Left lung (tissue), 10 donors: ENCODE results near the gene ILDR2. TPM values are rescaled to one million over a fixed set of nuclear protein-coding genes. Genes with fewer than 3 reads are reported as not detected.

Experiments used
- ATAC-seq: fragments of 200-7000 bp; cut with Tn5 transposase; one replicate; pipeline ENCODE4 v1.9.1; 2020; ENCODE audit warnings: moderate library complexity
- DNase-seq, 4 donors: peaks; one replicate each; pipeline ENCODE4 v3.0.0-alpha.2; 2013 to 2020
- H3K27ac ChIP-seq, 2 donors: fragments of 200-600 bp; sonication (generic) in 1 of 2; one replicate each; pipeline versions ENCODE4 v1.5.0 to v1.8.0; 2020 to 2021
- H3K27me3 ChIP-seq, 2 donors: fragments of 200-600 bp; sonication (generic) in 1 of 2; one replicate each; pipeline versions ENCODE4 v1.5.0 to v1.8.0; 2020 to 2021
- H3K36me3 ChIP-seq, 2 donors: fragments of 200-600 bp; sonication (generic) in 1 of 2; one replicate each; pipeline versions ENCODE4 v1.5.0 to v1.8.0; 2020 to 2021
- H3K4me1 ChIP-seq, 2 donors: fragments of 200-600 bp; one replicate each; pipeline ENCODE4 v1.8.0; 2021
- H3K4me3 ChIP-seq, 2 donors: fragments of 200-600 bp; sonication (generic) in 1 of 2; one replicate each; pipeline versions ENCODE4 v1.5.0 to v1.8.0; 2020 to 2021; ENCODE audit warnings: mild to moderate bottlenecking in 1 of 2
- H3K9me3 ChIP-seq, 2 donors: fragments of 200-600 bp; sonication (generic) in 1 of 2; one replicate each; pipeline versions ENCODE4 v1.5.0 to v1.8.0; 2020 to 2021
- CTCF ChIP-seq, 2 donors: fragments of 200-600 bp; sonication (generic) in 1 of 2; IDR thresholded peaks; one replicate each; pipeline versions ENCODE4 v1.5.0 to v1.8.0; 2021; ENCODE audit warnings: antibody characterized with exemption in 2 of 2
- intact Hi-C, 2 donors: fragments of 100-400 bp; cut with DNase I; formaldehyde crosslinking; loops; one replicate each; pipeline versions ENCODE4 v1.11.2 to v1.14.2; 2022
- polyA plus RNA-seq, 6 donors: library from polyadenylated mRNA; unstranded; fragments of 120-200 nt; gene quantifications; one replicate each; pipeline ENCODE4 v1.2.1, GENCODE V29; 2013; ENCODE audit not compliant: insufficient read length in 6 of 6
- total RNA-seq, 2 donors: library from RNA; stranded (reverse); fragmentation: NEBNext Ultra II Directional; extraction: Animal tissue kit (Norgen Biotek cat#: 25700); gene quantifications; one replicate each; pipeline ENCODE4 v1.2.1, GENCODE V29; 2021
- donor health status: DM: no; HTN: yes; CAD: no.
- donor health status: DM: no; HTN: no; CAD: no.

The ILDR2 gene
- total and polyA plus RNA-seq, 8 donors = 0.36 to 2.1 (median 0.64) TPM

DNA sequence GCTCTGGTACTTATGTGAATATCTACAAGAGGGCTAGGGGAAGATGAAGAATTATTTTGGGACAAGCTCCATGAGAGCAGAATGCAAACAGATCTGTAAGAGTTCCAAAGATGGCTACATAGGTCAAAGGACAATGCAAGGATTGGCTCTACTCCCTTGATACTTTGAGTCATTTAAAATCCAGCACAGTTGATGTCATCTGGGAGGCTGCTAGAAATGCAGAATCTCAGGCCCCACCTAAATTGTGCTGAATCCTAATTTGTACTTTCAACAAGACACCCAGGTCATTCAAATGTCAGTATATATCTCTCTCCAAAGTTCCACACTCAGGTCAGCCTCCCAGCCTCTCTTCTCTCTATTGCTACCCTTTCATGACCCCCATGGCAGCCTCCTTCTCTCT lies 75.6 kb downstream of the ILDR2 start:
- Histone ChIP-seq H3K27ac (no peak overlapping the region), H3K4me1 (no peaks in the 10 kb centered on the region), H3K27me3 (no peaks in the 10 kb centered on the region), H3K36me3 (no peaks in the 10 kb centered on the region), H3K4me3 (no peak overlapping the region), H3K9me3 (peaks cover 0 to 13% of the 10 kb centered on the region in 2 donors)
- ATAC-seq (no peak), DNase-seq (no peak)
- no peak for TF ChIP-seq CTCF (IDR thresholded peaks at IDR 0.05)
- intact Hi-C loops = no loop called here

- Histone ChIP-seq H3K27ac (no peak overlapping the region), H3K36me3 (no peaks in the 10 kb centered on the region), H3K4me3 (no peak overlapping the region), H3K4me1 (no peaks in the 10 kb centered on the region), H3K27me3 (no peaks in the 10 kb centered on the region), H3K9me3 (peaks cover 0 to 13% of the 10 kb centered on the region in 2 donors)
- TF ChIP-seq CTCF (IDR thresholded peaks at IDR 0.05) = no peak
- no peak for DNase-seq
- intact Hi-C loops = no loop called here
- ATAC-seq = no peak
Observed at GRCh38 chr1:166895766-166896165, 79.6 kb downstream of the ILDR2 start.

- H3K27ac ChIP-seq = no peak overlapping the region
- no peaks in the 10 kb centered on the region for H3K9me3 ChIP-seq
- no peaks in the 10 kb centered on the region for H3K4me1 ChIP-seq
- intact Hi-C loops = no loop called here
- ATAC-seq (no peak), DNase-seq (no peak)
- peaks cover 0 to 9% of the 10 kb centered on the region in 2 donors for H3K27me3 ChIP-seq
- no peak overlapping the region for H3K4me3 ChIP-seq
- no peaks in the 10 kb centered on the region for H3K36me3 ChIP-seq
- TF ChIP-seq CTCF (IDR thresholded peaks at IDR 0.05) = no peak
Observed at GRCh38 chr1:166889776-166890175, 85.6 kb downstream of the ILDR2 start.

GRCh38 chr1:166888373-166889111 lies 86.8 kb downstream of the ILDR2 start:
- Histone ChIP-seq H3K4me1 (peaks cover 3 to 7% of the 10 kb centered on the region in 2 donors), H3K27me3 (peaks cover 7 to 22% of the 10 kb centered on the region in 2 donors), H3K4me3 (no peak overlapping the region), H3K27ac (no peak overlapping the region), H3K9me3 (no peaks in the 10 kb centered on the region), H3K36me3 (no peaks in the 10 kb centered on the region)
- ATAC-seq = no peak
- no peak for TF ChIP-seq CTCF (IDR thresholded peaks at IDR 0.05)
- intact Hi-C loops = no loop called here
- no peak for DNase-seq

- H3K36me3 ChIP-seq = no peaks in the 10 kb centered on the region
- H3K27ac ChIP-seq = no peak overlapping the region
- intact Hi-C loops = no loop called here
- no peaks in the 10 kb centered on the region for H3K9me3 ChIP-seq
- no peak for DNase-seq
- H3K4me3 ChIP-seq = no peak overlapping the region
- TF ChIP-seq CTCF (IDR thresholded peaks at IDR 0.05) = no peak
- peaks cover 8 to 27% of the 10 kb centered on the region in 2 donors for H3K27me3 ChIP-seq
- ATAC-seq = no peak
- peaks cover 3 to 7% of the 10 kb centered on the region in 2 donors for H3K4me1 ChIP-seq
Observed at GRCh38 chr1:166884971-166885370, 90.4 kb downstream of the ILDR2 start.
